Measurements from ENCODE around the gene ARHGAP45. TPM values are rescaled to one million over a fixed set of nuclear protein-coding genes. Genes with fewer than 3 reads are reported as not detected.

ARHGAP45 gene
- total RNA-seq, 3 donors from 2014 or later (not counting 1 experiment from before 2014, with no cell fraction given), result 535 to 601 (median 560) TPM

DNA sequence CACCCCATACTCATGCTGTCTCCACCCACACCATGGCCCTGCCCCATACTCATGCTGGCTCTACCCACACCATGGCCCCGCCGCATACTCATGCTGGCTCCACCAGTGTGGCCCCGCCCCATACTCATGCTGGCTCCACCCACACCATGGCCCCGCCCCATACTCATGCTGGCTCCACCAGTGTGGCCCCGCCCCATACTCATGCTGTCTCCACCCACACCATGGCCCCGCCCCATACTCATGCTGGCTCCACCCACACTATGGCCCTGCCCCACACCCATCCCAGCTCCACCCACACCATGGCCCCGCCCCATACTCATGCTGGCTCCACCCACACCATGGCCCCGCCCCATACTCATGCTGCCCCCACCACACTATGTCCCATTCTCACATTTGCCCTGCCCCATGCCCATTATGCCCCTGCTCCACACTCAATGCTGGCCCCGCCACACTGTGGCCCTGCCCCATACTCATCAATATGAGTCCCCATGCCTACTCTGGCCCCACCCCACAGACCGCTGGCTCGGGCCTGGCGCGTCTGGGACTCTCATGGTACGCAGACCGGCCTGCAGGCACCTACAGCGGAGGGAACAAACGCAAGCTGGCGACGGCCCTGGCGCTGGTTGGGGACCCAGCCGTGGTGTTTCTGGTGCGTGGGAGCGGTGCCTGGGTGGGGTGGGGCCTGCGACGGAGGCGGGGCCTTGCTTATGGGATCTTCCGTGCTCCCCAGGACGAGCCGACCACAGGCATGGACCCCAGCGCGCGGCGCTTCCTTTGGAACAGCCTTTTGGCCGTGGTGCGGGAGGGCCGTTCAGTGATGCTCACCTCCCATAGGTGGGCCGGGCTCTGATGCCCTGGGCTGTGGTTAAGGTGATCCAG lies 3.7 kb upstream of the ARHGAP45 start:
- no peaks in the 10 kb centered on the region for H3K36me3 Mint-ChIP-seq
- WGBS (ENCODE audit: insufficient coverage), result 94% methylated on average over 37 of the region's 37 CpGs
- Histone ChIP-seq H3K4me3 (ENCODE audit: low read length) (no peak overlapping the region), H3K27me3 (ENCODE audit: control insufficient read depth, insufficient read depth, low read length) (no peaks in the 10 kb centered on the region), H3K27ac (ENCODE audit: low read length) (peak overlapping the region; percentile 20), H3K36me3 (ENCODE audit: control insufficient read depth, insufficient read depth, low read length) (peaks cover 8% of the 10 kb centered on the region), H3K4me1 (ENCODE audit: control insufficient read depth, insufficient read depth, low read length) (peaks cover 38% of the 10 kb centered on the region), H3K9me3 (ENCODE audit: control insufficient read depth, insufficient read depth, low read length) (peaks cover 6% of the 10 kb centered on the region)
- DNase-seq (peak; percentile 66 to 79), ATAC-seq (peak; percentile 10 to 43 (median 12))
- no peaks in the 10 kb centered on the region for H3K27me3 Mint-ChIP-seq (ENCODE audit: low read depth in 2 of 2)
- H3K9me3 Mint-ChIP-seq, result no peaks in the 10 kb centered on the region
- H3K27ac Mint-ChIP-seq, result peak overlapping the region in 1 of 2 donors; percentile 53
- TF ChIP-seq, protein P1, sequence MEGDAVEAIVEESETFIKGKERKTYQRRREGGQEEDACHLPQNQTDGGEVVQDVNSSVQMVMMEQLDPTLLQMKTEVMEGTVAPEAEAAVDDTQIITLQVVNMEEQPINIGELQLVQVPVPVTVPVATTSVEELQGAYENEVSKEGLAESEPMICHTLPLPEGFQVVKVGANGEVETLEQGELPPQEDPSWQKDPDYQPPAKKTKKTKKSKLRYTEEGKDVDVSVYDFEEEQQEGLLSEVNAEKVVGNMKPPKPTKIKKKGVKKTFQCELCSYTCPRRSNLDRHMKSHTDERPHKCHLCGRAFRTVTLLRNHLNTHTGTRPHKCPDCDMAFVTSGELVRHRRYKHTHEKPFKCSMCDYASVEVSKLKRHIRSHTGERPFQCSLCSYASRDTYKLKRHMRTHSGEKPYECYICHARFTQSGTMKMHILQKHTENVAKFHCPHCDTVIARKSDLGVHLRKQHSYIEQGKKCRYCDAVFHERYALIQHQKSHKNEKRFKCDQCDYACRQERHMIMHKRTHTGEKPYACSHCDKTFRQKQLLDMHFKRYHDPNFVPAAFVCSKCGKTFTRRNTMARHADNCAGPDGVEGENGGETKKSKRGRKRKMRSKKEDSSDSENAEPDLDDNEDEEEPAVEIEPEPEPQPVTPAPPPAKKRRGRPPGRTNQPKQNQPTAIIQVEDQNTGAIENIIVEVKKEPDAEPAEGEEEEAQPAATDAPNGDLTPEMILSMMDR (IDR thresholded peaks at IDR 0.05), result no peak
- intact Hi-C loops (cut with micrococcal nuclease), result no loop called here
- no peak overlapping the region for H3K4me3 Mint-ChIP-seq
- peaks cover 7 to 33% of the 10 kb centered on the region in 2 donors for H3K4me1 Mint-ChIP-seq

DNA sequence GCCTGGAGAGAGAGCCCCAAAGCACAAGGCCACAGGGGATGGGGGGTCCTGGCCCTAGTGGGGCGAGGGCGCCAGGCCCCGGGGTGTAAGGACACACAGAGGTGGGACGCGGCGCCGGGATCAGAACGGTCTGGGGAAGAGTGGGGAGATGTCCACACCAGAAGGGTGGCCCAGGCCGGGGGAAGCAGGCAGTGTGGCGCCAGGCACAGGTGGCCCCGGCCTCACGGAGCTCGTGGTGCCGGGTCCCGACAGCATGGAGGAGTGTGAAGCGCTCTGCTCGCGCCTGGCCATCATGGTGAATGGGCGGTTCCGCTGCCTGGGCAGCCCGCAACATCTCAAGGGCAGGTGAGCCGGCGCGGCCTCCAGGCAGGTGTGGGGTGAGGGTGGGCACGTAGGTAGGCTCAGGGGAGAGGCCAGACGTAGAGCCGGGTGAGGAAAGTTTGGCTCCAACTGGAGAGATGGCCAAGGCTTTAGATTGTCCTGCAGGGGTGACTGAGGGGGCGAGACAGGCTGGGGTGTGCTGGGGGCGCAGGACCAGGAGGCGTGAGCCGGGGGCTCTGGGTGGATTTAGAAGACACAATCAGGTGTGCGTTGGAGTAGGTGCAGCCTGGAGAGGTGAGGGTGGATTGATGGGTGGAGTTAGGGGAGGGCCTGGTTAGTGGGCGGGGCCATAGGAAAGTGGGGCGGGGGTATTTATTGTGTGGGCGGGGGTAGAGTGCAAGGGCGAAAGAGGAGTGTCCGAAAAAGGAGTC lies 2.9 kb upstream of the ARHGAP45 start:
- Mint-ChIP-seq H3K4me1 (peaks cover 15 to 42% of the 10 kb centered on the region in 2 donors), H3K4me3 (no peak overlapping the region), H3K9me3 (no peaks in the 10 kb centered on the region), H3K36me3 (no peaks in the 10 kb centered on the region), H3K27ac (peak overlapping the region in 1 of 2 donors; percentile 81), H3K27me3 (ENCODE audit: low read depth in 2 of 2) (no peaks in the 10 kb centered on the region)
- Histone ChIP-seq H3K27me3 (ENCODE audit: control insufficient read depth, insufficient read depth, low read length) (no peaks in the 10 kb centered on the region), H3K9me3 (ENCODE audit: control insufficient read depth, insufficient read depth, low read length) (no peaks in the 10 kb centered on the region), H3K4me3 (ENCODE audit: low read length) (no peak overlapping the region), H3K36me3 (ENCODE audit: control insufficient read depth, insufficient read depth, low read length) (peaks cover 8% of the 10 kb centered on the region), H3K4me1 (ENCODE audit: control insufficient read depth, insufficient read depth, low read length) (peaks cover 46% of the 10 kb centered on the region), H3K27ac (ENCODE audit: low read length) (no peak overlapping the region)
- WGBS (ENCODE audit: insufficient coverage), result 91% methylated on average over 37 of the region's 37 CpGs
- intact Hi-C loops (cut with micrococcal nuclease), result no loop called here
- ATAC-seq (no peak), DNase-seq (peak in 1 of 2 donors; percentile 40)
- TF ChIP-seq, protein P1 (IDR thresholded peaks at IDR 0.05), result no peak

DNA sequence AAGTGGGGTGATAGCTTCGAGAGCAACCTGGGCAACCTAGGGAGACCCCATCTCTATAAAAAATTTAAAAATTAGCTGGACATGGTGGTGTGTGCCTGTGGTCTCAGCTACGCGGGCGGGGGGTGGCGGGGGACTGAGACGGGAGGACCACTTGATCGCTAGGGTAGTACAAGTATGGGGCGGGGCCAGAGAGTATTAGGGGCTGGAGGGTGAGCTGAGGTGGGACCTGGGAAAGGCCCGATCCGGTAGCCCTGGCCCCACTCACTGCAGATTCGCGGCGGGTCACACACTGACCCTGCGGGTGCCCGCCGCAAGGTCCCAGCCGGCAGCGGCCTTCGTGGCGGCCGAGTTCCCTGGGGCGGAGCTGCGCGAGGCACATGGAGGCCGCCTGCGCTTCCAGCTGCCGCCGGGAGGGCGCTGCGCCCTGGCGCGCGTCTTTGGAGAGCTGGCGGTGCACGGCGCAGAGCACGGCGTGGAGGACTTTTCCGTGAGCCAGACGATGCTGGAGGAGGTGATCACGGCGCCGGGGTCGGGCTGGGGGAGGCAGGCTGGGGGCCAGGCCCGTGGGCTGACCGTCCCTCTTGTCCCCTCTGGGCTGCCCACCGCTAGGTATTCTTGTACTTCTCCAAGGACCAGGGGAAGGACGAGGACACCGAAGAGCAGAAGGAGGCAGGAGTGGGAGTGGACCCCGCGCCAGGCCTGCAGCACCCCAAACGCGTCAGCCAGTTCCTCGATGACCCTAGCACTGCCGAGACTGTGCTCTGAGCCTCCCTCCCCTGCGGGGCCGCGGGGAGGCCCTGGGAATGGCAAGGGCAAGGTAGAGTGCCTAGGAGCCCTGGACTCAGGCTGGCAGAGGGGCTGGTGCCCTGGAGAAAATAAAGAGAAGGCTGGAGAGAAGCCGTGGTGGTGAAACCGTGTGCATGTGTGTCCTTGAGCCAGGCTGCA lies 2.0 kb upstream of the ARHGAP45 start:
- peak overlapping the region; percentile 76 for H3K4me3 Mint-ChIP-seq
- 22% methylated on average over 60 of the region's 60 CpGs for WGBS (ENCODE audit: insufficient coverage)

More for the DNA sequence above, 2.0 kb upstream of the ARHGAP45 start:
- Histone ChIP-seq H3K27me3 (ENCODE audit: control insufficient read depth, insufficient read depth, low read length) (no peaks in the 10 kb centered on the region), H3K36me3 (ENCODE audit: control insufficient read depth, insufficient read depth, low read length) (peaks cover 15% of the 10 kb centered on the region), H3K4me3 (ENCODE audit: low read length) (no peak overlapping the region), H3K27ac (ENCODE audit: low read length) (no peak overlapping the region), H3K9me3 (ENCODE audit: control insufficient read depth, insufficient read depth, low read length) (no peaks in the 10 kb centered on the region), H3K4me1 (ENCODE audit: control insufficient read depth, insufficient read depth, low read length) (peaks cover 55% of the 10 kb centered on the region)
- intact Hi-C loops (cut with micrococcal nuclease), result loop anchor here (5.0 kb wide), 2 partner anchors 33 to 37 kb away; partner anchors contain the start of gene GPX4
- DNase-seq (peak; percentile 68 to 90), ATAC-seq (peak; percentile 25 to 52 (median 34))
- Mint-ChIP-seq H3K9me3 (no peaks in the 10 kb centered on the region), H3K27me3 (ENCODE audit: low read depth in 2 of 2) (no peaks in the 10 kb centered on the region), H3K4me1 (peaks cover 19 to 47% of the 10 kb centered on the region in 2 donors), H3K27ac (peak overlapping the region; percentile 81 to 93), H3K36me3 (no peaks in the 10 kb centered on the region)
- TF ChIP-seq, protein P1 (IDR thresholded peaks at IDR 0.05), result peak; percentile 78
